Activated CD8-positive, alpha-beta memory T cell treated with anti-CD3 and anti-CD28 coated beads, Interleukin-2, amount 50 U/mL, for 1 hour (primary cell): ENCODE results near the gene ERAS.

ENCODE experiments used
- DNase-seq: peaks from one replicate; pipeline ENCODE4 v3.0.0-alpha.2; 2020; ENCODE audit errors: extremely low read depth

ERAS gene

GRCh38 chrX:48826135-48826875 lies at the start of gene ERAS:
Gene ERAS (plus strand): TSS chrX:48826513. CDS start chrX:48829124, 2,611 bp downstream.
- no peak for DNase-seq

GRCh38 chrX:48776818-48777439 lies 49.4 kb upstream of the ERAS start:
- DNase-seq = no peak

GRCh38 chrX:48779399-48779798 lies 46.9 kb upstream of the ERAS start:
- no peak for DNase-seq

GRCh38 chrX:48781705-48782104 lies 44.6 kb upstream of the ERAS start:
- DNase-seq = no peak

GRCh38 chrX:48782216-48782615 lies 44.1 kb upstream of the ERAS start:
- DNase-seq = no peak

GRCh38 chrX:48782795-48783194 lies 43.5 kb upstream of the ERAS start:
- no peak for DNase-seq

- DNase-seq = no peak
Observed at GRCh38 chrX:48784726-48785125, 41.6 kb upstream of the ERAS start.

GRCh38 chrX:48785186-48785539 lies 41.1 kb upstream of the ERAS start:
- no peak for DNase-seq

GRCh38 chrX:48785540-48786214 lies 40.6 kb upstream of the ERAS start:
- DNase-seq = no peak

- DNase-seq = no peak
Observed at GRCh38 chrX:48786341-48786800, 39.9 kb upstream of the ERAS start, which contains the start of gene GATA1. Gene GATA1 (plus strand): TSS chrX:48786590. CDS start chrX:48791110, 4,520 bp downstream.

GRCh38 chrX:48786825-48787504 lies 39.3 kb upstream of the ERAS start:
- DNase-seq = no peak

GRCh38 chrX:48787505-48788443 lies 38.5 kb upstream of the ERAS start:
- DNase-seq = no peak

GRCh38 chrX:48789366-48790220 lies 36.7 kb upstream of the ERAS start:
- DNase-seq = no peak

GRCh38 chrX:48790477-48790876 lies 35.8 kb upstream of the ERAS start:
- no peak for DNase-seq

- no peak for DNase-seq
Observed at GRCh38 chrX:48791063-48791820, 35.1 kb upstream of the ERAS start.

- DNase-seq = no peak
Observed at GRCh38 chrX:48792219-48792618, 34.1 kb upstream of the ERAS start.

- DNase-seq = no peak
Observed at GRCh38 chrX:48793935-48794334, 32.4 kb upstream of the ERAS start.

GRCh38 chrX:48794340-48794910 lies 31.9 kb upstream of the ERAS start:
- no peak for DNase-seq

- no peak for DNase-seq
Observed at GRCh38 chrX:48794911-48795515, 31.3 kb upstream of the ERAS start.
